GM19193 (cell line): ENCODE results near the gene KCNG1.

Experiments
- POLR2A ChIP-seq: IDR thresholded peaks from 4 replicates; pipeline ENCODE4 v1.6.1; 2011; ENCODE audit not compliant: insufficient read depth, insufficient read length; ENCODE audit errors: extremely low read depth

The KCNG1 gene

DNA sequence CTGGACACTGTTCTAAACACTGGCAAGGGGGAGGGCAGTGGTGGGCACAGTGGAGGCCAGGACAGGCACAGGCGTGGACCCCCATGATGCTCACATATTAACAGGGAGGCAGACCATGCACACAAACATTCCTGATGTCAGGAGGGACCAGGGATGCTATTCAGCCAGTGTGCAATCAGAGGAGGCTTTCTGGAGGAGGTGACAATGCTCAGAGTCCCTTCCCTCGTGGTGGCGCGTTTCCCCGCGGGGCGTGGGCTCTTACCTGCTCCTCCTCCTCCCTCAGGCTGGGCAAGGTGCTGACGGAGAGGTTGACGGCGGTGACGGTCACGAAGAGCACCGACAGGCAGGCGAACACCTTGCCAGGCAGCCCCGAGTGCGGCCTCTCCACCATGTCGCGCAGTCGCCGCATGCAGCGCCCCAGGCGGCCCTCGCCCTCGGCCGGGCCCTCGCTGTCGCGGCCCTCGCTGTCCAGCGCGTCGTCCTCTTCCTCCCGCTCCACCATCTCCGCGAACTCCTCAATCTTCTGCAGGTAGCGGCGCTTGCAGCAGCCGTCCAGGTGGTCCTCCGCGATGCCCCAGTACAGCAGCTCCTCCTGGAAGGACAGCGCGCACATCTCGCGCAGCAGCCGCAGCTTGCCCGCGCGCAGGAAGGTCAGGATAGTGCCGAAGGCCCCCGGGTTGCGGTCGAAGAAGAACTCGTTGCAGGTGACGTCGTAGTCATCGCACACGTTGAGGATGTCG is 13.4 kb downstream of the KCNG1 start:
- no peak for TF ChIP-seq POLR2A

- TF ChIP-seq POLR2A: no peak
Observed at GRCh38 chr20:51008718-51009117, 14.2 kb downstream of the KCNG1 start.

GRCh38 chr20:51005214-51005613 is 17.7 kb downstream of the KCNG1 start:
- TF ChIP-seq POLR2A: no peak

- no peak for TF ChIP-seq POLR2A
Observed at GRCh38 chr20:51004781-51005180, 18.1 kb downstream of the KCNG1 start.

DNA sequence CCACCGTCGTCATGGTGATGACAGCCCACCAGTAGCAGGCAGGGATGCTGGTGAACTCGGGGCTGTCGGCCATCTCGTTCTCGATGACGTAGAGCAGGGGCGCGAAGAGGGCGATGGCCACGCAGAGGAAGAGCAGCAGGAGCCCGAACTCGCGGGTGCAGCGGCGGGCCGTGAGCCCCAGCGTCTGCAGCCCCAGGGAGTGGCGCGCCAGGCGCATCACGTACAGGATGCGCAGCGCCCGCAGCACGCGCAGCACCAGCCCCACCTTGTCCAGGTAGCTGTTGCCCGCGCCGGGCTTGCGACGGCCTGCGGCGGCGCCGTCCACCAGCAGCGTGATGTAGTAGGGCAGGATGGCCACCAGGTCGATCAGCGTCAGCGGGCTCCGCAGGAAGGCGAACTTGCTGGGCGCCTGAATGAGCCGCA is 18.6 kb downstream of the KCNG1 start:
- no peak for TF ChIP-seq POLR2A

DNA sequence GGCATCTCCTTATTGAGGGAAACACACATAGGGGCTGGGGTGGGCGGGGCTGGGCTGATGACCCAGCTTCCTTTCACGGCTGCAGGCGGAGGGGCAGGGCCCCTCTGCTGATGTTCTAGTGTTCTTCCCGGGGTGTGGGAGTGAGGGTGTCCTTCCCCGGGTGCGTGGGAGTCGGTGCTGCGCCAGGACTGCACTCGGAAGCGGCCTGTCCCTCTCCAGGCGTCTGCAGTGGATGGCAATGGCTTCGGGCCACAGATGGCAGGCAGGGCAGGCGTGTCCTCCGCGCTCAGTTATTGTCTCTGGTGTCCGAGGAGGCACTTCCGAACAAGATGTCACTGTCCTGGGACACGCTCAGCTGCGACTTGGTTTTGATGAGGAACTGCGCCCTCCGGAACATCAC is 19.2 kb downstream of the KCNG1 start:
- TF ChIP-seq POLR2A: no peak

- TF ChIP-seq POLR2A: no peak
Observed at GRCh38 chr20:51002633-51003032, 20.3 kb downstream of the KCNG1 start.

DNA sequence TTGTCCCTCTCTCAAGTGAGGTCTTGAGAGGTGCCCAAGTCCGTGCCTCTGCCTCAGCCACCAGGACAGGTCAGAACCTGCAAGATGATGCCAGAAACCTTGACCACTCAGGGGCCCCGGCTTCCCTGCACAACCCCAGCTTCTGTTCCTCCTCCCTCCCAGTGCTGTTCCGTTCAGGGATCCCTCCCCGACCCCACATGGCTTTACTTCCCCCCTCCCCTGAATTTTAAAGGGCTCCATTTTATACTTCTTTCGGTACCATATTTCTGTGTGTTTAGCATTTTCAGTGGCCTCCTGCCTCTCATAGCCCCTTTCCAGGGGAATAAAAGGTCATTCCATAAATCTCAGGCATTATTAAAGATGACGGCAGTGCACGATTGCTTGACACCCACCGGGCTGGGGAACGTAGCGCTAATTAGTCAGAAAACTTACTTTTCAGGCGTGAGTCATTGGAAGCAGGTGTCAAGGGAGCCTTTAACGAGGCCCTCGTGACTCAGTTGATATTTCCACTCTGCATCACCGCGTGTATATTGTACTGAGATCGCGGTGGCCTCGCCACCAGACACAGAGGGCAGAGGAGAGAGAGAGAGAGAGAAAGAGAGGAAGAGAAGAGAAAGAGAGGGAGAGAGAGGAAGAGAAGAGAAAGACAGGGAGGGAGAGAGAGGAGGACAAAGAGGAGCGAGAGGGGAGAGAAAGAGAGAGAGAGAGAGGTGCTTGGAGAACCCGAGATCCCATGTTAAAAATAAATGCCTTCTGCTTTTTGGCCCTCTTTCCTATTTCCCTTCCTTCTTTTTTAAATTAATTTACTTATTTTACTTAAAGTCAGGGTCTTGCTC is 21.3 kb downstream of the KCNG1 start:
- TF ChIP-seq POLR2A: no peak

DNA sequence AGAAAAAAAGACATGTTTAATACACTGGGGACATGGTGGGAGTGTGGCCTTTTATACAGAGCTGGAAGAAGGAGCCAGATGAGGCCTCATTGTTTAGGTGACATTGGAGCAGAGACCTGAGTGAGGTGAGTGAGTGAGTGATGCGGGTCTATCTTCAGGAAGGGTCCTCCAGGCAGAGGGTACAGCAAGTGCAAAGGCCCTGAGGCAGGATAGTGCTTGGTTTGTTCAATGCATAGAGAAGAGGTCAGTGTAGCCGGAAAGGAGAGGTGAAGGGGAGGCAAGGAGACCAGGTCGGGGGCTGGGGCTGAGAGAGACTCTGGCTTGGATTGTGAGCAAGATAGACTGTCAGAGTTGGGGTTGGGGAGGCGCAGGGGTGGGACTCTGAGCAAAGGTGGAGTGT is 23.6 kb downstream of the KCNG1 start:
- TF ChIP-seq POLR2A: no peak

DNA sequence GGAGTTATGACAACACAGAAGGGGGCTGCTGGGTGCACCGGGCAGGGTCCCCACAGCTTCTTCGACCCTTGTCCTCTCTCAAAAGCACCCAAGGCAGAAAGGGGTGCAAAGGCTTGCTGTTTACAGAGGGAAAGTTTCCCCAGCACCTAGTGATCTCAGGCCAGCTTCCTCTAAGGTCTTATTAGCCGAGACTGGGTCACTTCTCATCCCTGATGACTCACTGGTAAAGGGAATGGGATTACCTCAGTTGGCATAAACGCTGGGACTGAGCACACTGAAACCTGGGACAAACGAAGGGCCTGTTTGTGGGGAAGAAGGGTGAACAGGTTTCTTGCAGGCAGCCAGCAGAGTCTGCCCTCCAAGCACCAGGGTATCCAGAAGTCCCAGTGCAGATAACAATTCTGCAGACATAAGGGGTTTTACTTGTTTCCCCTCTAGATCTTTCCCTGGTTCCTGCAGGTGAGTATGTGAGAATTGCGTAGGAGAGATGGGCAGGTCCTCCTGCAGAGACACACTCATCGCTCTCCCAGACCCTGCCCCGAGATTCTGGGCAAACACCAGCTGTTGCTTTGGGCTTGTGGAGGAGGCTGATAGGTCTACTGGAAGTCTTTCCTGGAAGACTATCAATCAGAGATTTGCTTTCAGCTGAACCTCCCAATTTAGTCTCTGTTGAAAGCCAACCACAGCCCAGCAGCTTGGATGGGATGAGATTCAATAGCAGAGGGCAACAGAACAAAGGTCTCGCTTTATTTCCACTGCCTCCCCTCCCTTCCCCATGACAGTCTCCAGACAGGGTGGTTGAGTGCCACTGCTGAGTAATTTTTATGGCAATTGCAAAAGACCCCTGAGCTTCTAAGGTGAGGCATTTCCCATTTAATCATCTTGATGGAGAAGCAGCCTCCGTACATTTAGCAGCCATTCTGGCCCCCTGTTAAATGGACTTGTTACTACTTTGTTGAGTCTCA is 25.7 kb downstream of the KCNG1 start:
- no peak for TF ChIP-seq POLR2A

GRCh38 chr20:50995506-50995905 is 27.4 kb downstream of the KCNG1 start:
- TF ChIP-seq POLR2A: no peak

DNA sequence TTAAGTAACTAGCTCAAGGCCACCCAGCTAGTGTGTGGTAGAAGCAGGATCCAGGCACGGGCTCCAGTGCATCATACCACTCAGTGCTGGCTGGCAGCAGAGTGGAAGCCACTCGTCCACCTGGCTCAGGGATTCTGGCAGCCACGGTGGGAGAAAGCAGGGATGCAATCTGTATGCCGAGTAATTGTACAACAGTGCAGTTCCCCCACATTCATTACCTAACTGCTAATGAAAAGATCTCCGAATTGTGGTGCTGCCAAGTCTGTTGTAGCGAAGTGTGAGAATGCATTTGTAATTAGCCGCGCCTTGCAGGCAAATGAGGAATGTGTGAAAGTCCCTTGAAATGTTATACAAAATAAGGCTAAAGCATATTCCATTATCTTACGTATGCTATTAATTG is 29.0 kb downstream of the KCNG1 start:
- TF ChIP-seq POLR2A: no peak

- TF ChIP-seq POLR2A: no peak
Observed at GRCh38 chr20:50992733-50993457, 30.0 kb downstream of the KCNG1 start.

DNA sequence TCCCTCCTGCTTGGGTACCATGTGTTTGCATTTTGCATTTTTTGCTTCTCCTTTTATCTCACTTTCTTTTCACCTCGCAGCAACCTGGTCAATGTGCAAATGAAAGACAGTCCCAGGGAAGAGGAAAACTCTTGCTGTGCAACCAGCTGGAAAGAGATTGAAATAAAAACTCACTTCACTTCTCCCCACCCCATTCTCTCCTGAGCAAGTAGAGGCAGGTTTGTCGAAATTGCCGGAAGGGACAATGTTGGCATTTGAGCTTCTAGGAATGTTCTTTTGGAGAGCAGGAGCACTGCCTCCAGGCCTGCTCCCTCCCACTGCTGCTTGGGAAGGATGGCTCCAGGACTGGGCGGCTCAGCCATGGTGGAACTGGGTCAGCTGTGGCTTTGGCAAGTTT is 30.6 kb downstream of the KCNG1 start:
- TF ChIP-seq POLR2A: no peak
